GM23248 (cell line): ENCODE results near the gene ZFPL1.

Source experiments
- EZH2 ChIP-seq: fragments of 200-600 bp; sonication (generic); IDR thresholded peaks from 2 replicates; pipeline ENCODE4 v1.6.1; 2018; ENCODE audit warnings: antibody characterized with exemption, mild to moderate bottlenecking; ENCODE audit not compliant: insufficient read depth, poor library complexity, severe bottlenecking
- EZH2phosphoT487 ChIP-seq: fragments of 200-600 bp; sonication (generic); IDR thresholded peaks from 2 replicates; pipeline ENCODE4 v1.6.1; 2018; ENCODE audit warnings: antibody characterized with exemption, moderate library complexity, mild to moderate bottlenecking, low read depth; ENCODE audit not compliant: insufficient read depth

- TF ChIP-seq EZH2 (no peak), EZH2phosphoT487 (no peak)
These were observed 38.3 kb upstream of the ZFPL1 start for GRCh38 chr11:65045728-65046127.
